K562 (cell line): ENCODE data around the gene ACO2. TPM values are rescaled to one million over a fixed set of nuclear protein-coding genes. Genes with fewer than 3 reads are reported as not detected.

Source experiments
- ATAC-seq: fragments of 200-7000 bp; cut with Tn5 transposase; 3 replicates; pipeline ENCODE4 v1.9.1; 2020; ENCODE audit warnings: moderate library complexity
- BruUV-seq: library from RNA; stranded (reverse); fragments of 400-500 nt; replicated peaks from 2 replicates; lab custom pipeline; 2021; lab: Mats Ljungman, UMichigan
- CTCF ChIA-PET: fragments of 300-600 bp; formaldehyde crosslinking; extraction: SDS; loops from one replicate; lab custom pipeline; 2021; ENCODE audit warnings: low intra/inter-chr PET ratio; lab: Yijun Ruan, JAX
- POLR2A ChIA-PET: fragments of 300-600, 350-650 bp; sonication (Branson Sonifier 250); formaldehyde crosslinking; extraction: SDS; loops from one replicate; lab custom pipeline; 2021; ENCODE audit warnings: antibody characterized with exemption, inconsistent platforms; lab: Yijun Ruan, JAX
- DNase-seq, 4 experiments: peaks; one replicate each; pipeline versions ENCODE4 v3.0.0 to v3.0.0-alpha.2; 2011 to 2018; ENCODE audit warnings: low spot score in 3 of 4, mixed read lengths in 3 of 4; ENCODE audit errors: extremely low read depth in 1 of 4
- FAIRE-seq: peaks from 2 replicates; lab custom pipeline; 2011; peaks lifted over from hg19 to GRCh38; lab: Jason Lieb, UNC
- H2AFZ ChIP-seq: 2 replicates; pipeline ENCODE4 v1.6.0; 2011; ENCODE audit warnings: low read depth, low read length, control low read depth, inconsistent platforms
- H3K27ac ChIP-seq: fragments of 200-600 bp; 3 replicates; pipeline ENCODE4 v1.8.0; 2011; ENCODE audit warnings: low read depth, mild to moderate bottlenecking, control low read depth, inconsistent platforms, low read length, moderate library complexity, mixed read lengths; ENCODE audit errors: extremely low read depth
- H3K27me3 ChIP-seq, 2 experiments: fragments of 300-600 bp in 1 of 2; 2 replicates in 1 of 2; 3 replicates in 1 of 2; pipeline versions ENCODE4 v1.6.0 to v1.8.0; 2011; ENCODE audit warnings: inconsistent platforms in 2 of 2, low read length in 2 of 2, mild to moderate bottlenecking in 1 of 2, mixed read lengths in 1 of 2, moderate library complexity in 1 of 2; ENCODE audit not compliant: control insufficient read depth in 2 of 2, insufficient read depth in 2 of 2
- H3K36me3 ChIP-seq: fragments of 300-600 bp; 3 replicates; pipeline ENCODE4 v1.8.0; 2011; ENCODE audit warnings: mild to moderate bottlenecking, low read length, inconsistent platforms; ENCODE audit not compliant: control insufficient read depth, insufficient read depth
- H3K4me1 ChIP-seq, 2 experiments: fragments of 200-600 bp in 1 of 2; replicated peaks in 1 of 2; 2 replicates in 1 of 2; 3 replicates in 1 of 2; pipeline versions ENCODE4 v1.5.1 to v1.8.0; 2011; ENCODE audit warnings: inconsistent platforms in 2 of 2, low read length in 2 of 2, mild to moderate bottlenecking in 1 of 2, mixed read lengths in 1 of 2, moderate library complexity in 1 of 2; ENCODE audit not compliant: control insufficient read depth in 2 of 2, insufficient read depth in 2 of 2
- H3K4me2 ChIP-seq: 2 replicates; pipeline ENCODE4 v1.6.1; 2011; ENCODE audit warnings: low read length, control low read depth, inconsistent platforms, mixed read lengths; ENCODE audit not compliant: insufficient read depth
- H3K4me3 ChIP-seq: fragments of 200-600 bp; sonication (generic), shearing (Covaris generic); 2 replicates; pipeline ENCODE4 v1.5.1; 2016; ENCODE audit warnings: control low read depth, inconsistent platforms
- H3K79me2 ChIP-seq: fragments of 200-600 bp; 3 replicates; pipeline ENCODE4 v1.8.0; 2011; ENCODE audit warnings: low read length, inconsistent platforms; ENCODE audit not compliant: control insufficient read depth, insufficient read depth
- H3K9ac ChIP-seq, 2 experiments: 2 replicates each; pipeline versions ENCODE4 v1.6.0 to v1.6.1; 2011; ENCODE audit warnings: low read depth in 2 of 2, low read length in 2 of 2, control low read depth in 1 of 2, inconsistent platforms in 1 of 2, mild to moderate bottlenecking in 1 of 2, mixed read lengths in 1 of 2; ENCODE audit not compliant: insufficient read depth in 1 of 2
- H3K9me1 ChIP-seq: one replicate; pipeline ENCODE4 v1.6.0; 2011; ENCODE audit warnings: inconsistent platforms, mild to moderate bottlenecking, low read length, moderate library complexity; ENCODE audit not compliant: control insufficient read depth, insufficient read depth
- H3K9me3 ChIP-seq: replicated peaks from 2 replicates; pipeline ENCODE4 v1.5.1; 2011; ENCODE audit warnings: low read depth, low read length, inconsistent platforms; ENCODE audit not compliant: control insufficient read depth, insufficient read depth
- H4K20me1 ChIP-seq: replicated peaks from 2 replicates; pipeline ENCODE4 v1.6.1; 2011; ENCODE audit warnings: low read length, inconsistent platforms, mixed read lengths; ENCODE audit not compliant: control insufficient read depth, insufficient read depth
- CHD1 ChIP-seq: fragments of 200-600 bp; sonication (generic); IDR thresholded peaks from one replicate; pipeline ENCODE4 v1.6.1; 2012; ENCODE audit warnings: mild to moderate bottlenecking, moderate library complexity, low read length, inconsistent platforms
- FOXP1 ChIP-seq: sonication (generic); formaldehyde crosslinking; IDR thresholded peaks from 2 replicates; pipeline ENCODE4 v1.8.0; 2022; ENCODE audit warnings: mild to moderate bottlenecking, missing genetic modification reagents
- GMEB1 ChIP-seq: fragments of 250-450 bp; sonication (Bioruptor Pico); IDR thresholded peaks from 2 replicates; pipeline ENCODE4 v1.4.0; 2020; ENCODE audit warnings: mild to moderate bottlenecking
- HMGN3 ChIP-seq: IDR thresholded peaks from 2 replicates; pipeline ENCODE4 v1.6.1; 2011; ENCODE audit warnings: borderline replicate concordance, low read depth, mild to moderate bottlenecking, mixed read lengths, low read length; ENCODE audit not compliant: insufficient read length; ENCODE audit errors: extremely low read depth
- MED1 ChIP-seq: sonication (generic); formaldehyde crosslinking; IDR thresholded peaks from 2 replicates; pipeline ENCODE4 v1.8.1; 2023; ENCODE audit warnings: missing genetic modification reagents, borderline replicate concordance
- MEF2A ChIP-seq: IDR thresholded peaks from 2 replicates; pipeline ENCODE4 v1.6.1; 2011; ENCODE audit warnings: low read depth, mild to moderate bottlenecking, low read length, moderate library complexity; ENCODE audit not compliant: control insufficient read depth
- MYNN ChIP-seq, 2 experiments: sonication (generic); formaldehyde crosslinking in 1 of 2; IDR thresholded peaks; 2 replicates each; pipeline versions ENCODE4 v1.5.0 to v1.6.1; 2016 to 2020; ENCODE audit warnings: antibody characterized with exemption in 1 of 2, missing genetic modification reagents in 1 of 2
- RNF219 ChIP-seq: fragments of 250-450 bp; sonication (Bioruptor Pico); IDR thresholded peaks from 2 replicates; pipeline ENCODE4 v1.5.0; 2022; ENCODE audit warnings: mild to moderate bottlenecking
- SAFB ChIP-seq: fragments of 200-400 bp; formaldehyde crosslinking; IDR thresholded peaks from 2 replicates; pipeline ENCODE4 v1.6.1; 2017; ENCODE audit warnings: low read depth, low read length, borderline replicate concordance
- TAF7 ChIP-seq: fragments of 450-650 bp; IDR thresholded peaks from 2 replicates; pipeline ENCODE4 v1.6.1; 2016; ENCODE audit warnings: missing genetic modification characterization, missing compliant biosample characterization
- THRB ChIP-seq: fragments of 450-650 bp; formaldehyde crosslinking; conservative IDR thresholded peaks from 2 replicates; pipeline ENCODE4 v1.4.0; 2022; ENCODE audit warnings: mild to moderate bottlenecking, missing genetic modification characterization
- ZNF639 ChIP-seq, 2 experiments: fragments of 200-800 bp in 1 of 2; sonication (Bioruptor generic) in 1 of 2; sonication (generic) in 1 of 2; formaldehyde crosslinking in 1 of 2; IDR thresholded peaks in 1 of 2; conservative IDR thresholded peaks in 1 of 2; 2 replicates each; pipeline versions ENCODE4 v1.5.0 to v1.6.1; 2016 to 2020; ENCODE audit warnings: missing compliant biosample characterization in 1 of 2, missing genetic modification characterization in 1 of 2, missing genetic modification reagents in 1 of 2
- WGBS: fragments of 100-300 bp; shearing (Covaris generic); methylation state at CpG from one replicate; pipeline ENCODE4 v1.1.6; 2016; ENCODE audit warnings: low coverage, mixed read lengths; ENCODE audit not compliant: insufficient coverage; ENCODE audit errors: missing lambda C conversion rate; 5-methylcytosine and 5-hydroxymethylcytosine counted together
- in situ Hi-C: fragments of 300-500 bp; cut with MboI; formaldehyde crosslinking; loops from 4 replicates; pipeline ENCODE4 v1.15.0; 2018; ENCODE audit warnings: inconsistent platforms, mixed read lengths
- intact Hi-C: fragments of 100-400 bp; cut with micrococcal nuclease; formaldehyde crosslinking; loops from 2 replicates; pipeline ENCODE4 v1.14.2; 2022
- polyA plus RNA-seq, 8 experiments: library from polyadenylated mRNA; depleted of rRNA in 4 of 8; stranded (reverse) in 5 of 8; unstranded in 3 of 8; fragments of >200 nt; fragmentation: Nextera tagmentation in 2 of 8; fragmentation: Illumina TruSeq in 1 of 8; extraction: Ambion mirVana in 2 of 8; extraction: Trizol in 1 of 8; gene quantifications; 2 replicates each; pipeline versions ENCODE4 v1.2.1 to v1.2.3, GENCODE V29; 2011 to 2014; ENCODE audit warnings: inconsistent platforms in 1 of 8, missing spikeins in 1 of 8
- total RNA-seq, 7 experiments: library from RNA; depleted of rRNA in 6 of 7; stranded (reverse); fragments of >200 nt in 6 of 7; fragmentation: Illumina TruSeq in 2 of 7; extraction: Trizol in 2 of 7; gene quantifications; 2 replicates each; pipeline versions ENCODE4 v1.2.1 to v1.2.3, GENCODE V29; 2011 to 2021; ENCODE audit warnings: low replicate concordance in 1 of 7

ACO2 gene
- total and polyA plus RNA-seq, 9 of the 15 experiments (the other 6 are each of a cell fraction or from before 2014, with no cell fraction given): 16.2 to 119 (median 43.2) TPM

GRCh38 chr22:41446639-41447434 lies 22.1 kb upstream of the ACO2 start, which contains the start of gene TOB2:
Gene TOB2 (minus strand): TSS chr22:41446801. CDS start chr22:41437345, 9,456 bp downstream.
- in situ Hi-C loops (no loop called here), intact Hi-C loops (no loop called here)
- peaks cover 15% of the 10 kb centered on the region for H3K36me3 ChIP-seq
- no peaks in the 10 kb centered on the region for H3K9me3 ChIP-seq
- peaks cover 60% of the 10 kb centered on the region for H3K79me2 ChIP-seq
- no peak for FAIRE-seq
- DNase-seq: peak; percentile 74 to 94 (median 84)
- H3K27me3 ChIP-seq: no peaks in the 10 kb centered on the region
- peak within 1 kb of the TSS; percentile 94 for H3K27ac ChIP-seq
- H3K4me3 ChIP-seq: peak within 1 kb of the TSS; percentile 92
- peak within 1 kb of the TSS; percentile 94 for H3K4me2 ChIP-seq
- H4K20me1 ChIP-seq: peaks cover 6% of the 10 kb centered on the region
- TSS peak; percentile 82 for BruUV-seq
- H2AFZ ChIP-seq: peak within 1 kb of the TSS; percentile 84
- ATAC-seq: peak; percentile 63
- no peaks in the 10 kb centered on the region for H3K9me1 ChIP-seq
- peaks cover 6 to 26% of the 10 kb centered on the region in 2 experiments; a peak in 4 of 5 replicates for H3K4me1 ChIP-seq
- H3K9ac ChIP-seq: peak within 1 kb of the TSS; percentile 89 to 96
- CTCF ChIA-PET: no interaction called here
- POLR2A ChIA-PET: interaction anchor here (0.5 to 3.0 kb wide), 16 partner anchors 9 to 1982 kb away, joined by 3 to 36 read pairs (median 4); partner anchors contain the start of genes ACO2, PHF5A and TEF
- 0% methylated on average over 20 of the region's 85 CpGs for WGBS
- TF ChIP-seq SAFB (0 out of 2 replicates have a peak, but pooled peaks have one; percentile 8), FOXP1 (peak; percentile 83; the same call in 1 of the 2 replicates), MEF2A (0 out of 2 replicates have a peak, but pooled peaks have one; percentile 33), CHD1 (peak; percentile 30), TAF7 (tag) (peak; percentile 78; the same call in 1 of the 2 replicates), MYNN (IDR thresholded peaks at IDR 0.05) (peak; percentile 57; the same call in 1 of the 2 replicates), MYNN (CRISPR knock-in tag; IDR thresholded peaks at IDR 0.05) (no peak), MED1 (CRISPR knock-in tag) (peak; percentile 92; the same call in 1 of the 2 replicates), THRB (0 out of 2 replicates have a peak, but pooled peaks have one; percentile 55), RNF219 (CRISPR knock-in tag) (no peak), HMGN3 (peak; percentile 93), ZNF639 (CRISPR knock-in tag; conservative IDR thresholded peaks at IDR 0.05 in 1 of 2, IDR thresholded peaks at IDR 0.05 in 1 of 2) (peak in 1 of 2 experiments; percentile 69; a peak in 2 of 4 replicates), GMEB1 (CRISPR knock-in tag) (peak; percentile 66)
